ENCODE measurements around the gene KDM1A. TPM values are rescaled to one million over a fixed set of nuclear protein-coding genes. Genes with fewer than 3 reads are reported as not detected.
"Not testable (repeated sequence)": the region's sequence is repeated elsewhere in the genome, so short reads cannot be mapped to it uniquely, and the experiment has no call there.

KDM1A gene
- total RNA-seq, 1 experiment from 2014 or later: 204 TPM

DNA sequence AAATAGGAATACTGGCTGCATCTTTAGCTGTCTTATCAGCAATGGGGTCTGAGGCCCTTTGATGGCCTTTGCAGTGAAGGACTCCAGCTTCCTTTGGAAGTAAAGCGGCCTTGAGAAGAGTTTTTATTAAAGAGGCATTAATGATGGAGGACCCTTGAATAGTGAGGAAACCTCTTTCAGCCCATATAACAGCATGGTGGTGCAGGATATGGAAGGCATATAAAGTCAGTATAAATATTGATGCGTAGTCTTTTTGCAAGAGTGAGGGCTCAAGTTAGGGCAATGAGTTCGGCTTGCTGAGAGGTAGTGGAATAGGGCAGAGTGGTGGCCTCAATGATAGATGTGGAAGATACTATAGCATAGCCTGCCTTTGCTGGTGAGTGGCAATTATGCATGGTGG is 19.1 kb upstream of the KDM1A start:
- not testable (repeated sequence) for H2BK15ac ChIP-seq (ENCODE audit: low read depth, low read length); H3K23ac ChIP-seq (ENCODE audit: insufficient read length, low read depth, low read length); H2BK5ac ChIP-seq (ENCODE audit: insufficient read length, low read length); H3K4me1 Mint-ChIP-seq; H2BK20ac ChIP-seq (ENCODE audit: low read depth, low read length, poor library complexity, severe bottlenecking); H3K18ac ChIP-seq (ENCODE audit: insufficient read length, low read depth, low read length); H3K4me3 Mint-ChIP-seq; H3K79me1 ChIP-seq (ENCODE audit: insufficient read depth, low read depth, low read length, poor library complexity, severe bottlenecking); H3K4ac ChIP-seq (ENCODE audit: low read depth, low read length); H4K8ac ChIP-seq (replicated peaks; ENCODE audit: insufficient read length, low read depth, low read length); H3K27me3 ChIP-seq (ENCODE audit: insufficient read depth, low read length); H3K9ac ChIP-seq (ENCODE audit: extremely low read depth, insufficient read length, low read length); H3K4me2 ChIP-seq (ENCODE audit: insufficient read depth, insufficient read length, low read length); H3T11ph ChIP-seq (ENCODE audit: low read length); H3K23me2 ChIP-seq (ENCODE audit: insufficient read length, low read depth, low read length, poor library complexity, severe bottlenecking); H3K27me3 Mint-ChIP-seq (ENCODE audit: low read depth); H2AK5ac ChIP-seq (ENCODE audit: insufficient read length, low read length); H3K56ac ChIP-seq (ENCODE audit: insufficient read length, low read depth, low read length); H3K27ac Mint-ChIP-seq; H2AFZ ChIP-seq (ENCODE audit: low read length); H3K36me3 Mint-ChIP-seq (ENCODE audit: insufficient read depth in 1 of 3, low read depth in 3 of 3); H3K9me3 ChIP-seq (ENCODE audit: control insufficient read depth, low read depth, low read length); H4K5ac ChIP-seq (ENCODE audit: insufficient read length, low read depth, low read length); H2BK120ac ChIP-seq (ENCODE audit: low read depth, low read length, poor library complexity, severe bottlenecking); H3K79me2 ChIP-seq (ENCODE audit: insufficient read depth, low read length); DNase-seq; H4K20me1 ChIP-seq (ENCODE audit: control insufficient read depth, insufficient read depth, insufficient read length); H3K4me1 ChIP-seq (ENCODE audit: insufficient read depth, low read length); H2BK12ac ChIP-seq (ENCODE audit: insufficient read length, low read depth, low read length); H3K27ac ChIP-seq (ENCODE audit: insufficient read length, low read depth, low read length); H4K91ac ChIP-seq (ENCODE audit: insufficient read length, low read depth, low read length); H3K14ac ChIP-seq (ENCODE audit: insufficient read depth, low read length)
- peaks cover 9 to 13% of the 10 kb centered on the region in 2 experiments; a peak in 4 of 5 replicates for H3K9me3 Mint-ChIP-seq
- no CpG with 5 or more reads among the region's 3 CpGs for whole genome bisulfite sequencing (ENCODE audit: extremely low coverage, insufficient read length, low lambda C conversion rate)

DNA sequence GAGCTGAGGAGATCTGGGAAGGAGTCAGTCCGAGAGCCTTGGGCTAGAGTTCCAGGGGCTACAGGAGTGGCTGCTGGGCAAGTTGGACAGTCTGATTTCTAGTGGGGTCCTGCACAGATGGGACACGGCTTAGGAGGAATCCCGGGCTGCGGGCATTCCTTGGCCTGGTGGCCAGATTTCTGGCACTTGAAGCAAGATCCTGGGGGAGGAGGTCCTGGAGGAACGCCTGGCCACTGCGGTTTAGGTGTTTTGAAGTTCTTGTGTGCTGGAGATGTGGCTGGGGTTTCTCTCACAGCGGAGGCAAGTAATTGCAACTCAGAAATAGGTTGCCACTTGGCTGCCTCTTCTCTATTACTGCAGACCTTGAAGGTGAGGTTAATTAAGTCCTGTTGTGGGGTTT is 17.1 kb upstream of the KDM1A start:
- DNase-seq; H3K79me2 ChIP-seq (ENCODE audit: insufficient read depth, low read length); H2BK12ac ChIP-seq (ENCODE audit: insufficient read length, low read depth, low read length); H2BK120ac ChIP-seq (ENCODE audit: low read depth, low read length, poor library complexity, severe bottlenecking); H3K18ac ChIP-seq (ENCODE audit: insufficient read length, low read depth, low read length); H2BK20ac ChIP-seq (ENCODE audit: low read depth, low read length, poor library complexity, severe bottlenecking); H3K36me3 Mint-ChIP-seq (ENCODE audit: insufficient read depth in 1 of 3, low read depth in 3 of 3); H3K4me2 ChIP-seq (ENCODE audit: insufficient read depth, insufficient read length, low read length); H2BK15ac ChIP-seq (ENCODE audit: low read depth, low read length); H3K4me1 ChIP-seq (ENCODE audit: insufficient read depth, low read length); H3K27me3 Mint-ChIP-seq (ENCODE audit: low read depth); H2AFZ ChIP-seq (ENCODE audit: low read length); H3K23ac ChIP-seq (ENCODE audit: insufficient read length, low read depth, low read length); H3K4ac ChIP-seq (ENCODE audit: low read depth, low read length); H3K27ac ChIP-seq (ENCODE audit: insufficient read length, low read depth, low read length); H3T11ph ChIP-seq (ENCODE audit: low read length); H3K4me3 Mint-ChIP-seq; H4K91ac ChIP-seq (ENCODE audit: insufficient read length, low read depth, low read length); H2AK5ac ChIP-seq (ENCODE audit: insufficient read length, low read length); H3K4me1 Mint-ChIP-seq; H3K14ac ChIP-seq (ENCODE audit: insufficient read depth, low read length); H3K27me3 ChIP-seq (ENCODE audit: insufficient read depth, low read length); H3K56ac ChIP-seq (ENCODE audit: insufficient read length, low read depth, low read length); H3K9me3 ChIP-seq (ENCODE audit: control insufficient read depth, low read depth, low read length); H4K20me1 ChIP-seq (ENCODE audit: control insufficient read depth, insufficient read depth, insufficient read length); H3K79me1 ChIP-seq (ENCODE audit: insufficient read depth, low read depth, low read length, poor library complexity, severe bottlenecking); H4K8ac ChIP-seq (replicated peaks; ENCODE audit: insufficient read length, low read depth, low read length); H3K23me2 ChIP-seq (ENCODE audit: insufficient read length, low read depth, low read length, poor library complexity, severe bottlenecking); H4K5ac ChIP-seq (ENCODE audit: insufficient read length, low read depth, low read length); H3K9me3 Mint-ChIP-seq; H3K9ac ChIP-seq (ENCODE audit: extremely low read depth, insufficient read length, low read length); H3K27ac Mint-ChIP-seq; H2BK5ac ChIP-seq (ENCODE audit: insufficient read length, low read length): not testable (repeated sequence)
- no CpG with 5 or more reads among the region's 7 CpGs for WGBS (ENCODE audit: extremely low coverage, insufficient read length, low lambda C conversion rate)

Measured in H9 (cell line).